Placental epithelial cell (primary cell): ENCODE data around the gene ZNF841. TPM values are rescaled to one million over a fixed set of nuclear protein-coding genes. Genes with fewer than 3 reads are reported as not detected.

Source experiments
- small RNA-seq: library from RNA; depleted of rRNA; stranded (forward); fragments of <200 nt; gene quantifications from one replicate; pipeline ENCODE3, GENCODE V24; 2012
- total RNA-seq: library from RNA; depleted of rRNA; stranded (reverse); fragments of >200 nt; gene quantifications from 2 replicates; pipeline ENCODE4 v1.2.3, GENCODE V29; 2012

The ZNF841 gene
- total RNA-seq, result 25.5 and 26.2 TPM in 2 replicates

GRCh38 chr19:52095172-52096014 is at the start of gene ZNF841:
Gene ZNF841 (minus strand): TSS chr19:52095765. CDS start chr19:52084801, 10,964 bp downstream.

GRCh38 chr19:52139252-52140031 is 43.9 kb upstream of the ZNF841 start, which contains the start of gene ZNF616:
Gene ZNF616 (minus strand): TSS chr19:52139938. CDS start chr19:52130512, 9,426 bp downstream.

DNA sequence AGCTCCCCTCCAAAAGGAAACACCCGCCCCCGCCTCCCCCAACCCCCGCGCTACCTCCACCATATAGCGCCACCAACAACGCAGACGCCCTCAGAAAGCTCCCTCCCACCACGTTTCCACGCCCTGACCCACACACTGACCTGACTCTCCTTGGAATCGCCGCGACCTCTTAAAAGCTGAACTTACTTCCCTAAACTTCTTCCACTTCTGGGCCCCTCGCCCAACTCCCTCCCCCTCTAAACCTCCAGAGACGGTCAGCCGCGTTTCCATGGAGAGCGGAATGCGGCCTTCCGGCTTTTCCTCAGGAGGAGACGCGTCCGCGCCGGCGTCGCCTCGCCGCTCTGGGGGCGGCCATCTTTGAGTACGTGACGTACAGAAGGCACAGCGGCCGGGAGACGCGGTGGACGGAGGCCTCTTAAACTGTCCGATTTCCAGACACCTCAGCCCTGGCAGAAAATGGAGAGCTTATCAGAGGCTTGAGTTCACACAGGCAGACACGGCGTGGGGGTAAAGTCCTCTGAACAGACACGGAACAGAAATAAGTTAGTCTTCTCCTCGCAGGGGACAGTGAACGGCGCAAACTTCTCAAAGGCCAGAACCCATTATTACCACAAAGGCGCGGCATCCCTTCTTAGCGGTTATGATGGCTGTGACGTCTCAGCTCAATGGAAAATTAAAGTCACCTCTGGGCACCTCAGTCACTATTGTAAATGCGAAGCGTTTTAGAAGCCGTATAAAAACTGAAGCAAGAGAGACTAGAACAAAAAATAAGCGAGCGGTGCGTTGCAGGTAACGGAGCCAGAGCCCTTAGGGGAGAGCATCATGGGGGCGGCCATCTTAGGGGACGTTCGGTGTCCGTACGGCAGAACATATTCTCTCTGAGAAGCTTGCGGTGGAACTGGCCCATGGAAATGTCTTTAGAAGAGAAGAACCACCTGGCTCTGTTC is 46.7 kb downstream of the ZNF841 start, which contains the start of gene ZNF432:
Gene ZNF432 (minus strand): TSS at position 284 of the 947 bp plus-strand sequence. CDS start 1,970 bp downstream, outside the sequence.

DNA sequence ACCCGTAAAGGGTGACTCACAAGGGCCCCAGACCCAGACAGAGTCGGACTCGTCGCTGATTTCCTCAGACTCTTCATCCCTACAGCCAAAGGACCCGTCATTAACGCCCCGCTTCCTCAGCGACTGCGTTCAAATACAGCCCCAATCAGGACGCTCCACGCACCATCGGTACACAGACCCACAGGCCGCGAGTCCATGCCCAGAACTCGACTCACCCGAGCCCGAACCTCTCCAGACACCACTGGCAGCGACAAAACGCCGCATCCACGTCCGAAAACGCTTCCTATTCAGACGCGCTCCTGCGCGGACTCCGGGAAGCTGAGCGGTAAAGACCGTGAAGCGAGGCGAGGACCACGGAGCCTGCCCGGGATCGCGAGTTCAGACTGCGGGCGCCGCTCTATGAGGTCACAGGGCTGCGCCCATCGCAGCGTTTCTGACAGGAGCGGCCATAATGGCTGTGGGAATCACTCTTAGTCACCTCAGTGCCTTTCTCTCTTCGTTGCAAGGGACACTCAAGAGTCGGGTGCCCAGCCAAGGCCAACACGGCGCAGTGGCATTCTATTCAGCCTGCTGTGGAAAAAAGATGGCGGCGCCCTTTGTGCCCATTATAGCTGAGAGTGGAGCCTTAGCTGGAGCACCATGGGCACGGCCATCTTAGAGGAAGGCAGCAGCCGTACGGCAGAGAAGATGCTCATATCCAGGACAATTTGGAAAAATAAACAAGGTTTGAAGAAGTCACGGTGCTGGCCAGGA is 67.4 kb downstream of the ZNF841 start, which contains the start of gene ZNF614:
Gene ZNF614 (minus strand): TSS at position 353 of the 753 bp plus-strand sequence. CDS start 2,634 bp downstream, outside the sequence.

Small RNA genes lying within 50 kb of the gene (small RNA-seq; reads per million reads assigned to genes)
- gene RPL37P23, result 0.66 reads per million, percentile 40 among the genes with 10 or more reads in this experiment

Other genes starting within 250 kb of the ZNF841 start
- gene ZNF577, start 207.8 kb downstream of the ZNF841 start, total RNA-seq, result 8.4 and 13.0 TPM in 2 replicates
- gene ZNF649, start 190.7 kb downstream of the ZNF841 start, total RNA-seq, result 6.4 and 7.1 TPM in 2 replicates
- 6.5 and 7.9 TPM in 2 replicates for gene ZNF613, start 168.3 kb downstream of the ZNF841 start, total RNA-seq
- 10.3 and 16.5 TPM in 2 replicates for gene ZNF350, start 108.9 kb downstream of the ZNF841 start, total RNA-seq
- 6.7 and 15.3 TPM in 2 replicates for gene ZNF615, start 87.6 kb downstream of the ZNF841 start, total RNA-seq
- gene ZNF614, start 67.4 kb downstream of the ZNF841 start, total RNA-seq, result 11.3 and 13.0 TPM in 2 replicates
- 8.7 and 12.2 TPM in 2 replicates for gene ZNF432, start 46.9 kb downstream of the ZNF841 start, total RNA-seq
- gene ZNF616, start 44.2 kb upstream of the ZNF841 start, total RNA-seq, result 9.8 and 20.0 TPM in 2 replicates
- 8.8 and 27.9 TPM in 2 replicates for gene ZNF836, start 75.9 kb upstream of the ZNF841 start, total RNA-seq
- gene PPP2R1A, start 94.3 kb upstream of the ZNF841 start, total RNA-seq, result 199 and 329 TPM in 2 replicates
- 13.2 and 16.1 TPM in 2 replicates for gene ZNF766, start 173.8 kb upstream of the ZNF841 start, total RNA-seq
- gene ZNF480, start 201.4 kb upstream of the ZNF841 start, total RNA-seq, result 8.2 and 11.4 TPM in 2 replicates
- 0.98 and 3.5 TPM in 2 replicates for gene ZNF610, start 240.5 kb upstream of the ZNF841 start, total RNA-seq